Upper lobe of right lung (tissue), 1 donor: Measurements from ENCODE around the gene LUC7L. TPM values are rescaled to one million over a fixed set of nuclear protein-coding genes. Genes with fewer than 3 reads are reported as not detected.
"Not testable (repeated sequence)": the region's sequence is repeated elsewhere in the genome, so short reads cannot be mapped to it uniquely, and the experiment has no call there.

Experiments used
- ATAC-seq: fragments of 200-7000 bp; cut with Tn5 transposase; one replicate; pipeline ENCODE4 v1.9.1; 2020; ENCODE audit warnings: mild to moderate bottlenecking, moderate library complexity
- DNase-seq: peaks from one replicate; pipeline ENCODE4 v3.0.0-alpha.2; 2020
- H3K27ac ChIP-seq: fragments of 200-600 bp; one replicate; pipeline ENCODE4 v1.8.0; 2022
- H3K27me3 ChIP-seq: fragments of 200-600 bp; one replicate; pipeline ENCODE4 v1.8.0; 2022; ENCODE audit warnings: mild to moderate bottlenecking
- H3K36me3 ChIP-seq: fragments of 200-600 bp; one replicate; pipeline ENCODE4 v1.8.0; 2022
- H3K4me1 ChIP-seq: fragments of 200-600 bp; one replicate; pipeline ENCODE4 v1.8.0; 2022
- H3K4me3 ChIP-seq: fragments of 200-600 bp; one replicate; pipeline ENCODE4 v1.8.0; 2022; ENCODE audit warnings: mild to moderate bottlenecking
- H3K9me3 ChIP-seq: fragments of 200-600 bp; one replicate; pipeline ENCODE4 v1.8.0; 2022
- CTCF ChIP-seq: fragments of 200-600 bp; IDR thresholded peaks from one replicate; pipeline ENCODE4 v1.8.0; 2022; ENCODE audit warnings: antibody characterized with exemption
- intact Hi-C: fragments of 100-400 bp; cut with DNase I; formaldehyde crosslinking; loops from one replicate; pipeline ENCODE4 v1.11.0; 2022
- total RNA-seq: library from RNA; stranded (reverse); fragmentation: NEBNext Ultra II Directional; extraction: Animal tissue kit (Norgen Biotek cat#: 25700); gene quantifications from one replicate; pipeline ENCODE4 v1.2.1, GENCODE V29; 2021
- donor health status: DM: no; HTN: yes; CAD: no; lungs with severe emphysema.

Gene LUC7L
- total RNA-seq, 1 donor from 2014 or later: 78.8 TPM

- H3K9me3 ChIP-seq: no peaks in the 10 kb centered on the region
- no peak for ATAC-seq
- H3K27me3 ChIP-seq: no peaks in the 10 kb centered on the region
- no peak overlapping the region for H3K4me3 ChIP-seq
- peaks cover 11% of the 10 kb centered on the region for H3K4me1 ChIP-seq
- peaks cover 20% of the 10 kb centered on the region for H3K36me3 ChIP-seq
- TF ChIP-seq CTCF: no peak
- intact Hi-C loops: loop anchor here (10.0 kb wide), 1 partner anchor 124 kb away; the partner anchor contains the start of gene AXIN1
- DNase-seq: no peak
- no peak overlapping the region for H3K27ac ChIP-seq
Measured at GRCh38 chr16:230949-231348, 1.7 kb upstream of the LUC7L start.

DNA sequence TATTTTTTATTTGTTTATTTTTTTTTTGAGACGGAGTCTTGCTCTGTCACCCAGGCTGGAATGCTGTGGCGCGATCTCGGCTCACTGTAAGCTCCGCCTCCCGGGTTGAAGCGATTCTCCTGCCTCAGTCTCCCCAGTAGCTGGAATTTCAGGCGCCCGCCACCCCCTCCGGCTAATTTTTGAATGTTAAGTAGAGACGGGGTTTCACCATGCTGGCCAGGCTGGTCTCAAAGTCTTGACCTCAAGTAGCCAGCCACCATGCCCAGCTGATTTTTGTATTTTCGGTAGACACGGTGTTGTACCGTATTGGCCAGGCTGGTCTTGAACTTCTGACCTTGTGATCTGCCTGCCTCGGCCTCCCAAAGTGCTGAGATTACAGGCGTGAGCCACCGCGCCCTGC is 1.1 kb upstream of the LUC7L start:
- Histone ChIP-seq H3K36me3 (peaks cover 26% of the 10 kb centered on the region), H3K4me1 (peaks cover 11% of the 10 kb centered on the region)
- not testable (repeated sequence) for H3K4me3 ChIP-seq, H3K27ac ChIP-seq, ATAC-seq, H3K27me3 ChIP-seq, H3K9me3 ChIP-seq, DNase-seq
- intact Hi-C loops: loop anchor here (10.0 kb wide), 1 partner anchor 124 kb away; the partner anchor contains the start of gene AXIN1

- Histone ChIP-seq H3K36me3 (peaks cover 32% of the 10 kb centered on the region), H3K27me3 (no peaks in the 10 kb centered on the region), H3K27ac (peak overlapping the region; percentile 96), H3K4me1 (peaks cover 11% of the 10 kb centered on the region), H3K4me3 (peak overlapping the region; percentile 96), H3K9me3 (no peaks in the 10 kb centered on the region)
- ATAC-seq (no peak), DNase-seq (no peak)
- no peak for TF ChIP-seq CTCF
- intact Hi-C loops: loop anchor here (10.0 kb wide), 1 partner anchor 125 kb away; the partner anchor contains the start of gene AXIN1
Measured at GRCh38 chr16:229731-230281, 557 bp upstream of the LUC7L start.

- Histone ChIP-seq H3K36me3 (peaks cover 47% of the 10 kb centered on the region), H3K4me3 (peak overlapping the region; percentile 96), H3K4me1 (peaks cover 11% of the 10 kb centered on the region), H3K27me3 (no peaks in the 10 kb centered on the region), H3K27ac (peak overlapping the region; percentile 96), H3K9me3 (no peaks in the 10 kb centered on the region)
- ATAC-seq (peak; percentile 1), DNase-seq (no peak)
- no peak for TF ChIP-seq CTCF
- intact Hi-C loops: no loop called here
Measured at GRCh38 chr16:228151-228851, 948 bp downstream of the LUC7L start.

GRCh38 chr16:220021-220420 is 9.2 kb downstream of the LUC7L start:
- Histone ChIP-seq H3K9me3 (no peaks in the 10 kb centered on the region), H3K36me3 (peaks cover 100% of the 10 kb centered on the region), H3K27me3 (no peaks in the 10 kb centered on the region), H3K4me1 (no peaks in the 10 kb centered on the region), H3K4me3 (no peak overlapping the region), H3K27ac (no peak overlapping the region)
- DNase-seq: no peak
- TF ChIP-seq CTCF: no peak
- no peak for ATAC-seq
- intact Hi-C loops: no loop called here

GRCh38 chr16:212999-213398 is 16.2 kb downstream of the LUC7L start:
- Histone ChIP-seq H3K27me3 (no peaks in the 10 kb centered on the region), H3K27ac (no peak overlapping the region), H3K9me3 (no peaks in the 10 kb centered on the region), H3K4me1 (no peaks in the 10 kb centered on the region), H3K36me3 (peaks cover 100% of the 10 kb centered on the region), H3K4me3 (no peak overlapping the region)
- no peak for ATAC-seq
- TF ChIP-seq CTCF: no peak
- DNase-seq: no peak
- intact Hi-C loops: no loop called here

DNA sequence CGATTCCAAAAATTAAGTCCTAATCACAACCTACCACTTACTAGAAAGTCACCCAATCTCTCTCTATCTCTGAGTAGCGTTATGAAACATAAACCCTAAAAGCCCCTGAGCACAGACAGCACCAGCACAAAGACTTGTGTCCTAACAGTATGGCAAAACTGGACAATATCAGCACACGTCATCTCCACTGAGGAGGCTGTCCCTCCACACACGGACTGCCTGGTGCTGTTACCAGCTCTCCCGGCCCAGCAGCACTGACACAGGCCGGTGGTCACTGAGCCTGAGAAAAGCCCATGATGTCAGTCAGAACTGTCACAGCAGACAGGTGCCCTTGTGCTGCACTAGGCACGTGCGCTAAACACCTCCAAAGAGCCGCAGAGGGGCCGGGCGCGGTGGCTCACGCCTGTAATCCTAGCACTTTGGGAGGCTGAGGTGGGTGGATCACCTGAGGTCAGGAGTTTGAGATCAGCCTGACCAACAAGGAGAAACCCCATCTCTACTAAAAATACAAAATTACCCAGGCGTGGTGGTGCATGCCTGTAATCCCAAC is 17.5 kb downstream of the LUC7L start:
- H3K4me3 ChIP-seq, H3K4me1 ChIP-seq, H3K27me3 ChIP-seq, H3K9me3 ChIP-seq, intact Hi-C loops, ATAC-seq, DNase-seq, H3K27ac ChIP-seq: not testable (repeated sequence)
- H3K36me3 ChIP-seq: peaks cover 98% of the 10 kb centered on the region

GRCh38 chr16:209359-209758 is 19.9 kb downstream of the LUC7L start:
- H3K27ac ChIP-seq, H3K9me3 ChIP-seq, ATAC-seq, DNase-seq, H3K4me1 ChIP-seq, H3K27me3 ChIP-seq, H3K4me3 ChIP-seq, intact Hi-C loops: not testable (repeated sequence)
- H3K36me3 ChIP-seq: peaks cover 98% of the 10 kb centered on the region

GRCh38 chr16:204046-204445 is 25.2 kb downstream of the LUC7L start:
- H3K9me3 ChIP-seq, DNase-seq, intact Hi-C loops, H3K4me3 ChIP-seq, H3K4me1 ChIP-seq, H3K27ac ChIP-seq, ATAC-seq, H3K27me3 ChIP-seq: not testable (repeated sequence)
- H3K36me3 ChIP-seq: peaks cover 92% of the 10 kb centered on the region
